ENCODE data around the gene LRIG2. TPM values are rescaled to one million over a fixed set of nuclear protein-coding genes. Genes with fewer than 3 reads are reported as not detected.

LRIG2 gene
- total RNA-seq, 4 donors from 2014 or later: 7.9 to 86.1 (median 22.0) TPM

GRCh38 chr1:113166473-113166872, 93.5 kb downstream of the LRIG2 start:
- Histone ChIP-seq H3K4me1 (no peaks in the 10 kb centered on the region), H3K9me3 (no peaks in the 10 kb centered on the region)
- WGBS: 59% methylated on average over 5 of the region's 5 CpGs

GRCh38 chr1:113168946-113169345, 95.9 kb downstream of the LRIG2 start:
- WGBS: 65% methylated on average over 10 of the region's 10 CpGs
- TF ChIP-seq CTCF (IDR thresholded peaks at IDR 0.05): no peak
- TF ChIP-seq POLR2A (IDR thresholded peaks at IDR 0.05): no peak
- TF ChIP-seq EP300 (IDR thresholded peaks at IDR 0.05): no peak
- no peak for TF ChIP-seq POLR2AphosphoS5 (IDR thresholded peaks at IDR 0.05)
- no peaks in the 10 kb centered on the region for H3K4me1 ChIP-seq
- H3K4me3 ChIP-seq: no peak overlapping the region
- no peak for DNase-seq (ENCODE audit: low spot score in 2 of 2)
- H3K27me3 ChIP-seq: no peaks in the 10 kb centered on the region
- no peaks in the 10 kb centered on the region for H3K36me3 ChIP-seq
- H3K27ac ChIP-seq: no peak overlapping the region
- H3K9me3 ChIP-seq: no peaks in the 10 kb centered on the region

More at GRCh38 chr1:113166473-113166872, 93.5 kb downstream of the LRIG2 start:
- Histone ChIP-seq H3K36me3 (no peaks in the 10 kb centered on the region), H3K27ac (no peak overlapping the region), H3K27me3 (no peaks in the 10 kb centered on the region), H3K4me3 (no peak overlapping the region)
- DNase-seq (ENCODE audit: low spot score in 2 of 2): no peak
- TF ChIP-seq POLR2A (IDR thresholded peaks at IDR 0.05): no peak
- no peak for TF ChIP-seq POLR2AphosphoS5 (IDR thresholded peaks at IDR 0.05)
- TF ChIP-seq EP300 (IDR thresholded peaks at IDR 0.05): no peak
- no peak for TF ChIP-seq CTCF (IDR thresholded peaks at IDR 0.05)

GRCh38 chr1:113169591-113169990, 96.6 kb downstream of the LRIG2 start:
- Histone ChIP-seq H3K27ac (no peak overlapping the region), H3K9me3 (no peaks in the 10 kb centered on the region), H3K27me3 (no peaks in the 10 kb centered on the region), H3K36me3 (no peaks in the 10 kb centered on the region), H3K4me3 (no peak overlapping the region), H3K4me1 (no peaks in the 10 kb centered on the region)
- WGBS: 60% methylated on average over 5 of the region's 5 CpGs
- no peak for DNase-seq (ENCODE audit: low spot score in 2 of 2)
- TF ChIP-seq EP300 (IDR thresholded peaks at IDR 0.05): no peak
- TF ChIP-seq CTCF (IDR thresholded peaks at IDR 0.05): no peak
- TF ChIP-seq POLR2AphosphoS5 (IDR thresholded peaks at IDR 0.05): no peak
- no peak for TF ChIP-seq POLR2A (IDR thresholded peaks at IDR 0.05)

- H3K4me3 ChIP-seq: no peak overlapping the region
- no peaks in the 10 kb centered on the region for H3K36me3 ChIP-seq
- H3K9me3 ChIP-seq: no peaks in the 10 kb centered on the region
- no peaks in the 10 kb centered on the region for H3K4me1 ChIP-seq
- TF ChIP-seq CTCF (IDR thresholded peaks at IDR 0.05): no peak
- TF ChIP-seq POLR2AphosphoS5 (IDR thresholded peaks at IDR 0.05): no peak
- H3K27ac ChIP-seq: no peak overlapping the region
- H3K27me3 ChIP-seq: no peaks in the 10 kb centered on the region
- 77% methylated on average over 4 of the region's 4 CpGs for WGBS
- DNase-seq (ENCODE audit: low spot score in 2 of 2): no peak
Measured at GRCh38 chr1:113170519-113170918, 97.5 kb downstream of the LRIG2 start.

- no peak for TF ChIP-seq POLR2A (IDR thresholded peaks at IDR 0.05)
- no peak for TF ChIP-seq EP300 (IDR thresholded peaks at IDR 0.05)
- no peak for TF ChIP-seq POLR2AphosphoS5 (IDR thresholded peaks at IDR 0.05)
- TF ChIP-seq CTCF (IDR thresholded peaks at IDR 0.05): no peak
- Histone ChIP-seq H3K27me3 (no peaks in the 10 kb centered on the region), H3K27ac (no peak overlapping the region), H3K4me1 (no peaks in the 10 kb centered on the region), H3K9me3 (no peaks in the 10 kb centered on the region), H3K4me3 (no peak overlapping the region), H3K36me3 (no peaks in the 10 kb centered on the region)
- no peak for DNase-seq (ENCODE audit: low spot score in 2 of 2)
- WGBS: 80% methylated on average over 1 of the region's 3 CpGs
Measured at GRCh38 chr1:113178106-113178505, 105.1 kb downstream of the LRIG2 start.
